Jurkat, Clone E6-1 (cell line): ENCODE results near the gene IQSEC1.
A peak's percentile ranks its signal among the peaks of the same experiment; 100 is the strongest.

Experiments
- DNase-seq: peaks from one replicate; pipeline ENCODE4 v3.0.0-alpha.2; 2011; ENCODE audit warnings: low read depth, low spot score
- H3K4me3 ChIP-seq: 2 replicates; pipeline ENCODE4 v1.5.1; 2011; ENCODE audit warnings: mild to moderate bottlenecking, low read length, control low read depth, moderate library complexity

IQSEC1 gene

DNA sequence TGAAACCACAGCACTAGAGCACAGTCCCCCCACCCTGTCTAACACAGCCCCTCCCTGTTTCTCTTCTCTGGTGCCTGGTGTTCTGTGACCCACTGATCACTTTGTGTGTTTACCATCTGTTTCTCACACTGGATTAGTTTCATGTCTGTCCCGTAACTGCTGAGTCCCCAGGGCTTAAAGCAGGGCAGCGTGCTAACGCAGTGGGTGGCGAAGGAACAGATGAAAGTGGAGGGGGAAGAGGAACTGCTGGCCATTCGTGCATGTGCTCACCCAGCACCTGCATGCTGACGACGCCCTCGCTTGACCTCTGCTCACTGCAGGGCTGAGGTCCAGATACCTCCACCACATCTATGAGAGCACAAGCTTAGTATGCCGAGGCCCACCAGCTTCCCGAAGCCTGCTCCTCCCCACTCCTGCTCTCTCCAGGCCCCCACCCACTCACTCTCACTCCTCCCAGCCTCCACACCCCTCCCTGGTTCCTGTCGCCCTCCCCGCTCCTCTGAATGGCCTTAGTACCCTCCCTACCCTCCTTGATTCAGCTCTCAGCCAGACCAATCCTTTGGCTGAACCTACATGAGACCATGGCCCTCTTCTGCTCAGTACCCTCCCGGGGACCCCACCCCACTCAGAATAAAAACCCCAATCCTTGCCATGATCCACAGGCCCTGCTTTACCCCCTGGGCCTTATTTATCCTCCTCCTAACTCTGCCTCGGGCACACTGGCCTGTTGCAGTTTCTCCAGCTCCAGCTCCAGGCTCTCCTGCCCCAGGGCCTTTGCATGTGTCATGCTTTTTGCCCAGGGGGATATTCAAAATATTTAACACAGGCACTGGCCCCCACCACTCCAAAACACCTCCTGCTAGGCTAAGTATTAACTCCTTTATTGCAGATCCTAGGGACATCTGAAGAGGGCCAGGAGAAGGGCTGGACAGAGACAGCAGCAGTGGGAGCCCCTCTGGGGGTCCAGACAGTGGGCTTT is 15.1 kb upstream of the IQSEC1 start:
- no peak overlapping the region for H3K4me3 ChIP-seq

DNA sequence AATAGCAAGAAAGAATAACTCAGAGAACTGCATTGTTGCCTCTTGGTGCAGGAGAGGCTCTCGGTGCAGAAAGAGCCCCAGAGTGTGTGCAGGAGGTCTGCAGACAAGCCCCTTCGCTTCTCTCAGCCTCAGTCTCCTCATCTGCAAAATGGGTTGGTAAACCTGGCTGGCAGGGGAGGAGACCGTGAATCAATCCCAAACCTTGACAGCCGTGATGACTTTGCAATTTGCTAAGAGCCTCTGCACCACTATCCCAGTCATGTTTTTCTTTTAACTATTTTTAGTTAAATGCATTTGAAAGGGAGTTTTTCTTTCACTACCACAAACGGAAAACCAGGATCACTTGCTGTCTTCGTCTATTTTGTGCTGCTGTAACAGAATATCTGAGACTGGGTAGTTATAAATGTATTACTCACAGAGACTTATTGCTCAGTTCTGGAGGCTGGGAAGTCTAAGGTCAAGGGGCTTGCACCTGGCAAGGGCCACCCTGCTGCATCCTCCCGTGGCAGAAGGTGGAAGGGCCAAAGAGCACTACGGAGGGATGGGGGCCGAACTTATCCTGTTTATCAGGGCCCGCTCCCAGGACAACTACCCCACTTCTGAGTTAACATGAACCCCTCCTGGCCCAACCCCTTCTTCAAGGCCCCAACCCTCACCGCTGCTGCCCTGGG is 14.2 kb upstream of the IQSEC1 start:
- H3K4me3 ChIP-seq, result no peak overlapping the region
- no peak for DNase-seq

More for the DNA sequence above, 15.1 kb upstream of the IQSEC1 start:
- no peak for DNase-seq

DNA sequence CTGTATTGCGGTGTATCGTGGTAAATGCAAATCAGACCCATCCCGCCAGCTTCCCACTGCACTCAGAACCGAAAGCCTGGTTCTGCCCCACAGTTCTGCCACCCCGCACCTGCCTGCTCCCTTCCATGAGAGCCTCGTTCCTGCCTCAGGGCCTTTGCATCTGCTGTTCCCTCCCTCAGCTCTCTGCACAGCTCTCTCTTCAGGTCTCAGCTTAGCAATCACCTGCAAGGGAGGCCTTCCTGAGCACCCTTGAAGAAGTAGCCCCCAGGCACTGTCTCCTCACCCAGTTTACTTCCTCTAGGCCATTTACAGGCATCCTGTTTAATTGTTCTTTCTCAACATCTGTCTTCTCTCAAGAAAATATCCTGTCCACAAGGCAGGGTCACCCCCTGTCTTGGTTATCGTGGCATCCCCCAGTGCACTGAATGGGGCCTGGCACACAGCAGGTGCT is 13.3 kb upstream of the IQSEC1 start:
- no peak overlapping the region for H3K4me3 ChIP-seq
- peak; percentile 28 for DNase-seq

DNA sequence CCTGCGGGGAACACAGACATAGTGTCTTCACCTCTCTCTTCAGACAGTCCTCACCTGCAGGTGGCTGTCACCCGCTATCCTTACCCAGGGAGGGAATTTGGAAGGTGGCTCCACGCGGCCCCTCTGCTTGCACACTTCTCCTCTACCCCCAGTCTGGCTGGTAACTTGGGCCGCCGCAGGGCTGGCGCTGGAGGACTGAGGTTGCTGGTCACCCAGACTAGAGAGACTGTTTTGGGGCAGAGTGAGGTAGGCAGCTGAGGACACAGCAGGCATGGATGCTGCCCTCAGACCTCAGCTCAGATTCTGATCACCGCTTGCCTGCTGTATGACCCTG is 12.6 kb upstream of the IQSEC1 start:
- DNase-seq, result no peak
- H3K4me3 ChIP-seq, result no peak overlapping the region

DNA sequence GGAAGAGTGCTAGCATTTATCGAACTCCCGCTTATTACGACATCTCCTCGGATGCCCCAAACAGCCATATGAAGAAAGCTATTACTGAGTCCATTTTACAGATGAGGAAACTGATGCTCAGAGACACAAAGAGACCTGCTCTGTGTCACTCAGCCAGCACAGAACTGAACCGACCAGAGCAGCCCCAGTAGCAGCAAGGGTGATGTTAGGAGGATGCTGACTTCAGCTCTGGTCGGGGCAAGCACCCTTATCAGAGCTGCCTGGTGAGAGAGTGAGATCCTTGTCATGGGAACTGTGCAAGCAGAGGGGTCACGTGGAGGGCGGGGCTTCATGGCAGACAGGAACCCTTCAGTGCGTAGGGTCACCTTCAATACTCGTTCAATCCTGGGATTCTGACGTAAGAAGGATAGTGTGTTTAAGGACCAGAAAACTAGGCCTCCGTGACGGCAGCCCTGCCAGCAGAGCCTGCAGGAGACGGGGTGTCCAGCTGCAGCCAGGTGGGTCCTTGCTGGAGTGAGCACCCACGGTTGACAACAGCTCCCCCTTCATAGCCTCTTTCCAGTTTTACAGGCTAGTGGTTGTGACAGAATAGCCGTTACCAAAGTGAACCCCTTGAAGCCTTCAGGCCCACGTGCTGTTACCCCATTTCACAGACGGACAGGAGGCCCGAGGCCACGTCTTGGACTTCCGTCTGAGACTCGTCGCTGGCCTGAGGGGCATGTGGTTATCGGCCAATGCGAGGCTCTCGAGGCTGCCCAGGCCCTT is 12.0 kb upstream of the IQSEC1 start:
- DNase-seq, result no peak

DNA sequence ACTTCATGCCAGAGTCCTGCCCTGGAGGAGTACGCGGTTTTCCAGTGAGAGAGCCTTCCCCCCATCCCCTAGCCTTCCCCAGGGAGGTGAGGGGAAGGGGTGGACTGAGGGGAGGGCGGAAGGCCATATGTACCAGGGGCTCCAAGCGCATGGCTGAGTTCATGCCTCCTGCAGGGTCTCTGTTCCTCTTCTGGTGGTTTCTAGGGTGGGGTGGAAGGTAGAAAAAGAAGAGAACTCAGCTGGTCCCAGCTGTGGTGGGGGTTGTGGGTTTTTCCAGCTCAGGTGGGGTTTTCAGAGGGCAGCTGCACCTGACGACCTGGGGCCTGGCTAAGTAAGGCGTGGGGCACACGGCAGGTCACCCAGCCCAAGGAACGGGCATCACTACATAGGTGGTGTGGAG is 10.7 kb upstream of the IQSEC1 start:
- no peak for DNase-seq
- no peak overlapping the region for H3K4me3 ChIP-seq

More for the DNA sequence above, 12.0 kb upstream of the IQSEC1 start:
- no peak overlapping the region for H3K4me3 ChIP-seq

DNA sequence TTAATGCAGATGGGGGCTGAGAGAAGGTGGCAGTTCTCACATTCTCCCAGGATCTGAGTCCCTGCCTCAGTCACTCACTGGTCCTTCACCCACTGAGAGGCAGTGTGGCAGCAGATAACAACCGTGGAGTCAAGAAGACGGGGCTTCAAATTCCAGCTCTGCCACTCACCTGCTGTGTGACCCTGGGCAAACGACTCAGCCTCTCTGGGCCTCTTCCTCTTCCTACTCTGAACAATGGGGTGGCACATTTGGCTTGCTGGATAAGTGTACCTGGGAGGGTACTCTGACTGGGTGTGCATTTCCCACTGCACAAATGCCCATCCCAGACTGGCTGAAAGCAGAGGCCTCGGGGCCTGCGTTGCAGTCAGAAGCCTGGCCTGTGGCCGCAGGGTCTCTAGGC is 10.0 kb upstream of the IQSEC1 start:
- DNase-seq, result no peak
- no peak overlapping the region for H3K4me3 ChIP-seq

DNA sequence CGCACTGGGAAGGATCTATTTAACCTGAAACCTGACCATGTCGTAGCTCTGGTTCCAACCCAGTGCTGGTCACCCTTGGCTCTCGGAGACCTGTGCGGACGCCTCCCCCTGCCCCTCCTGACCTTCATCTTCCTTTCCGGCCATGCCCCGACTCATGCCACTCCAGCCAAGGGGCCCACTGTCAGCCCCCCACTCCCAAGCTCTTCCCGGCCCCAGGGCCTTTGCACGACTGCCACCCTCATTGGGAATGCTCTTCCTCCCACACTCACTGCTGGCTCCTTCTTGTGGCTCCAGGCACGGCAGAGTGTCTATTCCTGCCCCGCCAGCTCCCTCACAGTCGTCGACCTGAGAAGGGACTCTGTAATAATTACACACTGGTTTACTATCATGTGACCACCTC is 9.4 kb upstream of the IQSEC1 start:
- no peak for DNase-seq

DNA sequence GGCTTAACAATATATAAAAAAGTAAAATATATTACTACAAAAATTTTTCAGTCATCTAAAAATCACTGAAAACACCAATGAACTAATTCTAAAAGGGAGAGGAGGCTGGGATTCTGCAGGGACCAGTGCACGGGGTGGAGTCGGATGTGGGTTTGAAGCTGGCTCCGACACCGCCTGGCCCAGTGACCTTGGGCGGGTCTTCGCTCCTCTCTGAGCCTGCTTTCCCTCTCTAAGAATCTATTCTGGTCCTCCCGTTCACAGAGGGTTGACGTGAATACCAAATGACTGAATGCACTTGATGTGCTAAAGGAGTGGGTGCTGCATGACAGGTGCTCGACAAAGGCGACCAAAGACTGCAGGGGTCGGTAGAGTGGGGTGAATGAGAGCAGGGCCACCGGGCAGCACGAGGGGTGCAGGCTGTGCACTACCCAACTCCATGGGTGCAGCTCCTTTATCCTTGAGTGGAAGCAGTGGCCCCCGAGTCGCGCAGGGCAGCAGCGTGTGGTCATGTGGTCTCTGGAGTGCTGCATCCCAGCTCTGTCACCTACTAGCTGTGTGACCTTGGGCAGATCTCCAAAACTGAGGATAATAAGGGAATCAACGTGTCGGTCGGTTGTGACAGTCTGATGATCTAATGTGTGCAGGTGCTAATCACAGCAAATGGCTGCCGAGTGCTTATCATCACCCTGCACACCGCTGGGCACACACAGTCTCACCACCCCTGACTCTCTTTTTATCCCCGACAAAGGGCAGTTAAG is 8.6 kb upstream of the IQSEC1 start:
- DNase-seq, result no peak

More for the DNA sequence above, 9.4 kb upstream of the IQSEC1 start:
- H3K4me3 ChIP-seq, result no peak overlapping the region

DNA sequence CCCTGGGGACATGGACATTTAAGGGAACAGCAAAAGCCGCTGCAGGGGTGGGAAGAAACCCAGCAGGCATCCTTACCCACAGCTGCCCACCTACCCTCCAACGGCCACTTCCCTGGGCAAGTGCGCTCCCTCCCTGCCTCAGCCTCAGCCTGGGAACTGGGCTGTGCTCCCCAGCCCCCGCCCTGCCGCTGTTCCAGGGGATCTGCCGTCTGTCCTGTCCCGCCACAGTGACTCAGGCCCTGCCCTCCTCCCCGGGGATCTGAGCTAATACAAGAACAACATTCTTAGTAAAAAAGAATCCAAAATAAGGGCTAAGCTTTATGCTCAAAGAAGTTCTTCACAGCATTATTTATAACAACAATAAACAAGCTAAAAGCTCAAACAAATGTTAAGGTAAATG is 7.4 kb upstream of the IQSEC1 start:
- H3K4me3 ChIP-seq, result no peak overlapping the region
- no peak for DNase-seq

More for the DNA sequence above, 8.6 kb upstream of the IQSEC1 start:
- no peak overlapping the region for H3K4me3 ChIP-seq

DNA sequence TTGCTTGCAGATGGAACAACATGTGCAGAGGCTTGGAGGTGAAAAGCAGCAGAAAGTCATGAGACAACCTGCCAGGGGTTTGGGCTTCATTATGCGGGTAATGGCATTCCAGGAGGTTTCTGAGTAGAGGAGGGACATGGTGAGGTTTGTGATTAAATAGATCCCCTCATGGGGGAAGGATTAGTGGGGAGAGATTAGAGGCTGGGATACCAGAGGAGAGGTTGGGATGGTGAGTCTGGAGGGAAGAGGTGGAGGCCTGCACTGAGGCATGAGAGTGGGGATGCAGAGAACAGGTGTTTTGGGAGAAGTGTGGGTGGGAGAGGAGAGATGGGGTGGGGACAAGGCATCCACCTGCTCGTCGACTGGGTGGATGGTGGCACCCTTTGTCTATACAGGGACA is 6.8 kb upstream of the IQSEC1 start:
- no peak overlapping the region for H3K4me3 ChIP-seq
- no peak for DNase-seq

DNA sequence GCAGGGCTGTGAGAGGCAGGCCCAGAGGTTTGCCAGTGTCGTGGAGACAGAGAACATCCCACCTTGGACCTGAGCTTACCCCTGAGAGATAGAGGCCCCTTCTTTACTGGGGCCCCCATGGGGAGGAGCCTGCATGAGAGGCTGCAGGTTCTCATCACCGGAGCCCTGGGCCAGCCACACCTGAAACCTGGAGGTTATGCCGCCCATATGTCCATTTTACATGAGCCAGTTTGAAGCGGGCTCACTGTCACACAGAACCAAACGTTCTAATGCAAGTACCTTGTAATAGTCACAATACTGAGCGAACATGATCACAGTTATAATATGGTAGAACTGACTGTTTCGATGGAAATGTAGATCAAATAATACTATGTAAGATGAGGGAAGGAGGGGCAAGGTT is 6.3 kb upstream of the IQSEC1 start:
- H3K4me3 ChIP-seq, result no peak overlapping the region
- DNase-seq, result no peak

DNA sequence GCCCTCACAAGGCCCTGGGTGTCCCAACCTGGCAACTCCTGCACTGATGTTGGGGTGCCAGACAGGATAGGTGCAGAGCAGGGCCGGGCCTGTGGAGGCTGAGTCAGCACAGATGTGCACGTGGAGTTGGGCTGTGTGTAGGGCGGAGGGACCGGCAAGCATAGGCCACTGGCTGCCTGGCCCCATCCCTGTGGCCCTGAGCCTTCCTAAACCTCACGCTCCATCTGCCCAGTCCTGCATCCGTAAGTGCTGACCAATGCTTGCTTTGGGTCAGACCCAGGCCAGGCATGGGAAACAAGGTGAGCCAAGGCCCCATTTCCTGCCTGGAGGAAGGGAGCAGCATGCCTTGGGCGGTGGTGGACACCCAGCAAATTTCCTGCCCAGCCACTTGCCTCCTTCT is 5.8 kb upstream of the IQSEC1 start:
- no peak overlapping the region for H3K4me3 ChIP-seq
- DNase-seq, result no peak

DNA sequence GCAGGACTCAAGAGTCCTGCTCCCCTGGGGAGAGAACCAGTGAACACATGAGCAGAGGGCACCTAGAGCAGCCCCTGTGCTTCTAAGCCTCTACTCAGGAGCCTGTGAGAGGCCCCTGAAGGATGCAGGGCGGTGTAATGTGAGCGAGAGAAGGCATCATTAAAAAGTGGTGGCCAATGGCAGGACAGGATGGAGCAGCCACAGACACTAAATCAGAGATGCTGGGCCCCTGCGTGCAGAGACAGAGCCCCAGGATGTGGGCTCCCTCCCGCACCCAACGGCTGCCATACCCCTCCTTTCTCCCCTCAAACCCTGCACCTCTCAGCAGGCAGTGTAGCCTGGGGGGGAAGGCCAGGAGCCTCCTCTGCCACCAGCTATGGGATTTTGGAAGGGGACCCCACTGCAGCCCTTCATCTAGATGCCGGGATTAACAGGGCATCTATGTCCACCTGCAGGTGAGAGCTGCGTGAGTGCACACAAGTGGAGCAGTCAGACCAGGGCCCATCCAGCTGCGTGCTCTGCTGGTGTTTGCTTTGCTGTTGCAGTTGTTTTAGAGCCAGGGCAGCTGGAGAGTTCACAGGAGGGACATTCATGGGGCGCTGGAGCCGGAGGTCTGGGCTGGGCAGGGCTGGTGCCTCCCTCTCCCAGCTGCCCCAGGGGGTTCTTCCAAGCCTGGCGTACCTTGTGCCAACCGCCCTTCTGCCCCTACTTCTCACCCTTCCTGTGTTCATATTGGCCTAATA is 5.1 kb upstream of the IQSEC1 start:
- H3K4me3 ChIP-seq, result peak overlapping the region; percentile 20
- DNase-seq, result peak; percentile 66

DNA sequence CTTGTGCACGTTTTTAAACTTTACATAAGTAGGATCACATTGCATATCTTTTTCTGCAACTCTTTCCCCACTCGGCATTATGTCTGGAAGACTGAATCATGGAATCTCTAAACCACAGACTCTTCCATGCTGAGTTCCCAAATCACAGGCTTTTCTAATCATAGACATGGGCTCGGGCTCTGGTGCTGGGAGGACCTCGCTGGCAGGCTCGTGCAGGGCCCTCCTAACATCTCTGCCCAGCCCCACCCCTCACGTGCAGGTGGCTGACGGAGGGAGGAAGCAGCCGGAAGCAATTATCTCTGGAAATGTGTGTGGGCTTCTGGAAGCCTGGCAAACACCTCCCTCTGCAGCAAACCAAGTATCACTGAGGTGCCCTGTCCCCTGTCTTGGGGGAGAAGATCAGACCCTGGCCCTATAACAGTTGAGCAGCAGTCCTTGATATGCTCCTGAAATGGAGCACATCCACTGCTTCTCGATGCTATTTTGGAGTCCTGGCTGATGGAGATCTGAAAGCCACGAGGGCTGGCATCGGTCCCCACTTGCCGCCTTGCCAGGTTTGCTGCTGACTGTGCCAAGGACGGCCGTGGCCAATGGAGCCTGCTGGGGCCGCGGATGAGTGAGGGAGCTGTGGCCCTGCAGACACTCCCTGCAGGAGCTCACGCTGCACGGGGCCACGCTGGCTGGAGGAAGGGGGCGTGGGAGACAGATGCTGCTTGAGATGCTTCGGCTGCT is 4.4 kb upstream of the IQSEC1 start:
- DNase-seq, result peak; percentile 44
- peak overlapping the region; percentile 20 for H3K4me3 ChIP-seq

DNA sequence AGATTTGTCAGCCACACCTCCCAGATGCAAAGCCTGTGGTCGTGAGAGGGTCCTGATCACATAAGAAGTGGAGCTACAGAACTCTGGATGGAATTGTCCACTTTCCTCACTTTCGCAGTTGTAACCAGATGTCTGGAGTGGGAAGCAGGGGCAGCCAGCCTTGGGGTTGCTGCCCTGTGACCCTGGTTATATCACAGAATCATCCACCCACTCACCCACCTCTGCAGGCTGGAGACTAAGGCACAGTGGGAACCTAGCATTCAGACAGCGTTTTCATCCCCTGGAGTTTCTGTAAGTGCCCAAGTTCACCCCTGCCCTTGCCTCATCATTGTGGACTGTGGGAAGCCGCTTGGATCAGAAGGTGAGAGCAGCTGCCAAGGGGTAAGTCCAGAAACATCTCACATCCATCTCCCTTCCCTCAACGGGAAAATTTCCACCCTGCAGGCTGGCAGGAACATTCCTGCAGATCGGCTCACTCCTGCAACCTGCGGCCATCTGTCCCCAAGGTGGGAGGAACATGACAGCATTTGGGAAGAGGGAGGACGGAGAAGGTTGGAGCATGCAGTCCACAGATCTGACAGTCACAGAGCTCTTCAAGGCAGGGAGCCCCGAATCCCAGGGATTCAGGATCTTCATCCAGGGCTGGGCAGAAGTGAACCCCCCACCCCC is 2.9 kb upstream of the IQSEC1 start:
- no peak overlapping the region for H3K4me3 ChIP-seq
- DNase-seq, result no peak

DNA sequence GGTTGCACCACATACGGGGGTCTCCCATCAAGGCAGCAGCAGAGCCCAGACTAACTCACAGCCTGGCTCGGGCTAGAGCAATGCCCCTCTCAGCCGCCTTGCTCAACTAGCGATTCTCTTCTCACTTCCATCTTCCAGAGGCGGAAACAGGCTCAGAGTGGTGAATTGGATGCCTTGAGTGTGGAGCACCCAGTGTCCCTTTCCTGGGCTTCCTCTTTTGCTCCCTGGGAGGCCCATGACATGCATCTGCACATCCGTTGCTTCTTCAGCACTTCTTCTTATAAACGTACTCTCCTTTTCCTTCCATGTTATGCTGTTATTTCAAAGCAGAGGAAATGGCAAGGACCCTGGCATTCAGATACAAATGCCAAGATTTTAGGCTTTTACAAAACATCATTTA is 2.1 kb upstream of the IQSEC1 start:
- no peak for DNase-seq

More for the DNA sequence above, 2.1 kb upstream of the IQSEC1 start:
- H3K4me3 ChIP-seq, result no peak overlapping the region
